Suppressor macrophage (primary cell): ENCODE results near the gene ANKRD44.

Experiments
- DNase-seq, 4 experiments: peaks; one replicate each; pipeline ENCODE4 v3.0.0-alpha.2; 2020 to 2022

Gene ANKRD44

DNA sequence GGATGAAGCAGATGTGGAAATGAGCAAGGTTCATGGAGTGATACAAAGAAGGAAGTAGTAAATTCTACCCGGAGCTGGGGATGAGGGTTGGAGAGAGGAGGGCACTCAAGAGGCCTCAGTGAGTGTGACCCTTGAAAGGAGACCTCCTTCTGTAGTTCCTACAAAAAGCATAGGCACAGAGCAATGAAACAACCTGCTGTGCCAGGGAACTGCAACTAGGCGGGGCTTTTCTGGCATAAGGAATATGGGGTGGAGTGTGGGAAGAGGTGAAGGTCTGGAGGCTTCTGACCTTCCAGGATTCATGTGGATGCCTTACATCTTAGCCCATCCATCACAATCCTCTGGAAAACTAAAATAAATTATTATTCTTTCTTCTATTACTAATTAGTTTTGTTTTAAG is 358.6 kb downstream of the ANKRD44 start:
- peak in 1 of 4 experiments; percentile 10 for DNase-seq

DNA sequence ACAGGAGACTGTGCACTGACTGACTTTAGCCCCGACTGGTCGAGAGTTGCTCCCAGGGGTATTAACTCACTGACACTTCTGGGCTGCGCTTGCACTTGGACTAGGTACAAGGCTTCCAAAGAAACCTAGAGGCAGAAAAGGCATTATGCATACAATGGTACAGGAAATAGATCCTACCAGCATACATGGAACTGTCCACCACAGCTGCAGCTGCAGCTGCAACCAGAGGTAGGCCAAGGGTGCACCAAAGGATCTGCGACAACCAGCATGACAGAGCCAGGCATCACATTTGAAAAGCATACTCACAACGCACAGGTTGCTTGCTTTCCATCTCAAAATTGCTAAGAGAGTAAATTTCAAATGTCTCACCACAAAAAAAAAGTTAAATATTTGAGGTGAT is 361.5 kb downstream of the ANKRD44 start:
- DNase-seq: no peak

DNA sequence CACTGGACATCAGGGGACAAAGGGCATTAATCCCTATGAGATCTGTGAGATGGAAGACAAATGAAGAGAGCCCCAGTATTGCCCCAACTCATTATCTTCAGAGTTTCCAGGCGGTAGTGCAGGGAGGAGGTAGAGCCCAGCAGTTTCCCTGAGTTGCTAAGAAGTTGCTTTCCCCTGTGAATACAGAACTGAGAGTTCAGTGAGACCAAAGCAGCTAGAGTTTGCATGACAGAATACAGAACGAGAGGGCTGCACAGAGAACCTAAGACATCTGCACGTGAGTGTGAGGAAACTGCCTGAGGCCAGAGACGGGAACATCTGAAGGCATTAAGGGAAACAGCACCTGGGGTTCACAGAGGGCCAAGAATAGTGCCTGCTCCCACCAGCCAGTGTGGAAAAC is 366.0 kb downstream of the ANKRD44 start:
- peak in 1 of 4 experiments; percentile 22 for DNase-seq

DNA sequence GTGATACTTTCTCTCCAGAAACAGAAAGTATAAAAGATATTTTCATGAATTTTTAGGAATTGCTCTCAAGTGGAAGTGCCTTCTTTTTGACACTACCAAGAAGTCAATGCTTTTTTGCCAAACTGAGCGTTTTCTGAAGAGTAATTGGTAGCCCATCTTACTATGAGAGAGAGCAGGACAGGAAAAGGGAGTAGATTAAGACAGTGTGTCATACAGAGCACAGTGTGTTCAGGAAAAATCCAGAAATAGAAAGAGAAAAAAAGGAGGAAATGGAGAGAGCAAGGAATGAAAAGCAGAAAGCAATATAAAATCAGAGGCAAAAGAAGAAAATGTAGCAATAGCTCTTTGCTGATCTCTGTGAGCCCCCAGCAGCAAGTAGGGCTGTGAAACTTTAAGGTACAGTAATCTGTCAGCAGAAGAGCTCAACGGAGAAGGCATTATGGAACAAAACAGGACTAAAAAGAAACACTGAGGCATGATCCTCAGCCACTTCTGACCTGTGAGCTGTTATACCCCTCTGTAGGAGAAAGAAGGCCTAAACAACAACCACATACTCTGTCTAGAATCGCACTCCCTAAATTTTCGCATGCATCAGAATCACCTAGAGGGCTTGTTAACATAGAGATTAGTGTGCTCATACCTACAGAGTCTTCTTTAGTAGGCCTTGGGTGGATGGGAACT is 369.0 kb downstream of the ANKRD44 start:
- no peak for DNase-seq

DNA sequence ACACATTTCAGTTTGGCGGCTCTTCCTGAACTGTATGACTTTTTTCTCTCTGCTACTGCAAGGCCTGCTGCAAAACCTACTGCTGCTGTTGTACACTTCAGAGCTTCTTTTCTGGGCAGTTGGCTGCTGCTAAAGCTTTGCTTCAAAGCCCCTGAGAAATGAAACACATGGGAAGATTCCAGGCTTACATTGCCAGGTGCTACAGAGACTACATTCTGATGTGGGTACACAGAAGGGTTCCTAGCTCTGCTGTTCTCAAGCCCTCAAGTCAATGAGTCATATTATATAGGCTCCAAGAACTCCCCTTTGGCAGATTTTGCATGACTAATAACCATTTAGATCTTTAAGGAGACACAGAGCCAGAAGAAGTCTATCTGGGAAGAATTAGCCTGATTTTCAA is 371.2 kb downstream of the ANKRD44 start:
- DNase-seq: no peak
